Measurements from ENCODE around the gene RNFT2. TPM values are rescaled to one million over a fixed set of nuclear protein-coding genes. Genes with fewer than 3 reads are reported as not detected.

The RNFT2 gene
- total RNA-seq, 4 donors from 2014 or later: 0.55 TPM; not detected in 3

- in situ Hi-C loops (cut with MboI; ENCODE audit: low sequenced_read_pairs in 4 of 4): loop anchor here (10.0 to 25.0 kb wide), 5 partner anchors 246 to 722 kb away; no protein-coding TSS in a partner anchor
- H3K9me3 ChIP-seq: no peaks in the 10 kb centered on the region
- no peak overlapping the region for H3K27ac ChIP-seq
- ATAC-seq: peak; percentile 82 to 88
- no peaks in the 10 kb centered on the region for H3K27me3 ChIP-seq
- DNase-seq: peak in 1 of 2 donors; percentile 33
- H3K36me3 ChIP-seq: no peaks in the 10 kb centered on the region
- intact Hi-C loops (cut with DNase I; ENCODE audit: low total_unique reads): loop anchor here (5.0 to 10.0 kb wide), 3 partner anchors 316 to 712 kb away; no protein-coding TSS in a partner anchor
- peak overlapping the region in 2 of 4 donors; percentile 3 to 4 for H3K4me3 ChIP-seq
- H3K4me1 ChIP-seq: peaks cover 15 to 23% of the 10 kb centered on the region in 2 donors
- TF ChIP-seq POLR2A (IDR thresholded peaks at IDR 0.05) (no peak), CTCF (IDR thresholded peaks at IDR 0.05 in 4 of 5, conservative IDR thresholded peaks at IDR 0.05 in 1 of 5) (peak; percentile 25 to 63 (median 39))
Measured at GRCh38 chr12:116708826-116709756, 29.0 kb upstream of the RNFT2 start.

DNA sequence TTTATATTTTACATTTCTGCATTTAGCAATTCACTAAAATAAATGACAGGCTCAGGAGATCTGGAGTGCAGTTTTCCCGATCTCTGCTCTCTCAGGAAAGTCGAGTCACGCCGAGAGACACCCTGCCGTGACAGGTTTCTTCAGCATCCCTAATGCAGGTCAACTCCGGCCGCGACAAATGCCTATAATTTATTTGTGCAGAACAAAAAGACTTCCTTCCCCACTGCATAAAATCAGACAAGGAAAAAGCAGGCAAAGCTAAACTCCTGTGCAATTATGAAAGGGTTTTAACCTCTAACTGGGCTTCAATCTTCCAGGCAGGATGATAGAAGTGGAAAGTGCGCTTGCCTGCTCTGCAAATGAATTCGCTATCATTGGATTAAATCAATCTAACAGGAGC, 28.3 kb upstream of the RNFT2 start:
- DNase-seq (no peak), ATAC-seq (no peak)
- TF ChIP-seq POLR2A (IDR thresholded peaks at IDR 0.05) (no peak), CTCF (IDR thresholded peaks at IDR 0.05 in 4 of 5, conservative IDR thresholded peaks at IDR 0.05 in 1 of 5) (no peak)
- in situ Hi-C loops (cut with MboI; ENCODE audit: low sequenced_read_pairs in 4 of 4) (loop anchor here (10.0 to 25.0 kb wide), 5 partner anchors 245 to 722 kb away; no protein-coding TSS in a partner anchor), intact Hi-C loops (cut with DNase I; ENCODE audit: low total_unique reads) (loop anchor here (5.0 to 10.0 kb wide), 3 partner anchors 315 to 712 kb away; no protein-coding TSS in a partner anchor)
- H3K27ac ChIP-seq: no peak overlapping the region
- no peak overlapping the region for H3K4me3 ChIP-seq
- peaks cover 15 to 23% of the 10 kb centered on the region in 2 donors for H3K4me1 ChIP-seq
- no peaks in the 10 kb centered on the region for H3K27me3 ChIP-seq
- H3K36me3 ChIP-seq: no peaks in the 10 kb centered on the region
- no peaks in the 10 kb centered on the region for H3K9me3 ChIP-seq

GRCh38 chr12:116710370-116711150, 27.6 kb upstream of the RNFT2 start:
- Histone ChIP-seq H3K27me3 (no peaks in the 10 kb centered on the region), H3K36me3 (no peaks in the 10 kb centered on the region), H3K4me3 (no peak overlapping the region), H3K4me1 (peaks cover 15 to 23% of the 10 kb centered on the region in 2 donors), H3K27ac (no peak overlapping the region), H3K9me3 (no peaks in the 10 kb centered on the region)
- DNase-seq (no peak), ATAC-seq (peak; percentile 38 to 46)
- intact Hi-C loops (cut with DNase I; ENCODE audit: low total_unique reads): no loop called here
- TF ChIP-seq CTCF (IDR thresholded peaks at IDR 0.05 in 4 of 5, conservative IDR thresholded peaks at IDR 0.05 in 1 of 5): no peak
- in situ Hi-C loops (cut with MboI; ENCODE audit: low sequenced_read_pairs in 4 of 4): loop anchor here in 3 of 4 donors (25.0 kb wide), 3 partner anchors 252 to 723 kb away; no protein-coding TSS in a partner anchor

- Histone ChIP-seq H3K4me1 (peaks cover 31 to 38% of the 10 kb centered on the region in 2 donors), H3K9me3 (no peaks in the 10 kb centered on the region), H3K36me3 (no peaks in the 10 kb centered on the region), H3K4me3 (no peak overlapping the region), H3K27ac (no peak overlapping the region), H3K27me3 (no peaks in the 10 kb centered on the region)
- intact Hi-C loops (cut with DNase I; ENCODE audit: low total_unique reads) (no loop called here), in situ Hi-C loops (cut with MboI; ENCODE audit: low sequenced_read_pairs in 4 of 4) (loop anchor here in 3 of 4 donors (25.0 kb wide), 3 partner anchors 250 to 725 kb away; no protein-coding TSS in a partner anchor)
- DNase-seq: no peak
- TF ChIP-seq POLR2A (IDR thresholded peaks at IDR 0.05): no peak
- TF ChIP-seq CTCF (IDR thresholded peaks at IDR 0.05 in 4 of 5, conservative IDR thresholded peaks at IDR 0.05 in 1 of 5): no peak
- ATAC-seq: no peak
Measured at GRCh38 chr12:116712458-116713303, 25.4 kb upstream of the RNFT2 start.
